GM23248 (cell line): Measurements from ENCODE around the gene HNRNPA1.

ENCODE experiments used
- EZH2 ChIP-seq: fragments of 200-600 bp; sonication (generic); IDR thresholded peaks from 2 replicates; pipeline ENCODE4 v1.6.1; 2018; ENCODE audit warnings: antibody characterized with exemption, mild to moderate bottlenecking; ENCODE audit not compliant: insufficient read depth, poor library complexity, severe bottlenecking
- EZH2phosphoT487 ChIP-seq: fragments of 200-600 bp; sonication (generic); IDR thresholded peaks from 2 replicates; pipeline ENCODE4 v1.6.1; 2018; ENCODE audit warnings: antibody characterized with exemption, moderate library complexity, mild to moderate bottlenecking, low read depth; ENCODE audit not compliant: insufficient read depth

- TF ChIP-seq EZH2phosphoT487 = no peak
- no peak for TF ChIP-seq EZH2
Observed at GRCh38 chr12:54276368-54276767, 4.2 kb upstream of the HNRNPA1 start.
